ENCODE data around the gene MOBP. TPM values are rescaled to one million over a fixed set of nuclear protein-coding genes. Genes with fewer than 3 reads are reported as not detected.
"Not testable (repeated sequence)": the region's sequence is repeated elsewhere in the genome, so short reads cannot be mapped to it uniquely, and the experiment has no call there.

Gene MOBP
- total and polyA plus RNA-seq, 4 donors = 0.03 to 0.23 TPM; not detected in 2

GRCh38 chr3:39457361-39457760, 10.1 kb upstream of the MOBP start:
- intact Hi-C loops (cut with DNase I) = no loop called here
- no peaks in the 10 kb centered on the region for H3K4me1 ChIP-seq (ENCODE audit: control insufficient read depth in 1 of 2, insufficient read depth in 2 of 2, low read length in 2 of 2)
- WGBS, 2 donors = 79 to 88% methylated on average over 9 of the region's 9 CpGs

GRCh38 chr3:39458579-39458978, 8.9 kb upstream of the MOBP start:
- intact Hi-C loops (cut with DNase I); H3K27ac ChIP-seq (ENCODE audit: low read depth in 1 of 2, low read length in 2 of 2); H3K36me3 ChIP-seq (ENCODE audit: control insufficient read depth in 1 of 2, insufficient read depth in 2 of 2, low read length in 1 of 2); DNase-seq; ATAC-seq (ENCODE audit: low FRiP score); H3K4me3 ChIP-seq (ENCODE audit: low read length in 2 of 2); H3K27me3 ChIP-seq (ENCODE audit: control insufficient read depth in 1 of 2, insufficient read depth in 2 of 2, low read length in 1 of 2); H3K9me3 ChIP-seq (ENCODE audit: control insufficient read depth, low read length); H3K4me1 ChIP-seq (ENCODE audit: control insufficient read depth in 1 of 2, insufficient read depth in 2 of 2, low read length in 2 of 2): not testable (repeated sequence)
- 87 to 93% methylated on average over 5 of the region's 5 CpGs for WGBS, 2 donors

More at GRCh38 chr3:39457361-39457760, 10.1 kb upstream of the MOBP start:
- DNase-seq (no peak), ATAC-seq (ENCODE audit: low FRiP score) (no peak)
- Histone ChIP-seq H3K27ac (ENCODE audit: low read depth in 1 of 2, low read length in 2 of 2) (no peak overlapping the region), H3K4me3 (ENCODE audit: low read length in 2 of 2) (no peak overlapping the region), H3K36me3 (ENCODE audit: control insufficient read depth in 1 of 2, insufficient read depth in 2 of 2, low read length in 1 of 2) (no peaks in the 10 kb centered on the region), H3K27me3 (ENCODE audit: control insufficient read depth in 1 of 2, insufficient read depth in 2 of 2, low read length in 1 of 2) (no peaks in the 10 kb centered on the region), H3K9me3 (ENCODE audit: control insufficient read depth, low read length) (no peaks in the 10 kb centered on the region)

- Histone ChIP-seq H3K27ac (ENCODE audit: low read depth in 1 of 2, low read length in 2 of 2) (no peak overlapping the region), H3K4me1 (ENCODE audit: control insufficient read depth in 1 of 2, insufficient read depth in 2 of 2, low read length in 2 of 2) (no peaks in the 10 kb centered on the region), H3K36me3 (ENCODE audit: control insufficient read depth in 1 of 2, insufficient read depth in 2 of 2, low read length in 1 of 2) (no peaks in the 10 kb centered on the region), H3K9me3 (ENCODE audit: control insufficient read depth, low read length) (no peaks in the 10 kb centered on the region), H3K4me3 (ENCODE audit: low read length in 2 of 2) (no peak overlapping the region), H3K27me3 (ENCODE audit: control insufficient read depth in 1 of 2, insufficient read depth in 2 of 2, low read length in 1 of 2) (no peaks in the 10 kb centered on the region)
- no peak for DNase-seq
- no peak for ATAC-seq (ENCODE audit: low FRiP score)
- WGBS, 2 donors = 29 to 37% methylated on average over 2 of the region's 2 CpGs
- intact Hi-C loops (cut with DNase I) = no loop called here
Measured at GRCh38 chr3:39460677-39461076, 6.8 kb upstream of the MOBP start.

GRCh38 chr3:39463269-39463668, 4.2 kb upstream of the MOBP start:
- Histone ChIP-seq H3K4me1 (ENCODE audit: control insufficient read depth in 1 of 2, insufficient read depth in 2 of 2, low read length in 2 of 2) (no peaks in the 10 kb centered on the region), H3K4me3 (ENCODE audit: low read length in 2 of 2) (no peak overlapping the region), H3K27ac (ENCODE audit: low read depth in 1 of 2, low read length in 2 of 2) (no peak overlapping the region), H3K9me3 (ENCODE audit: control insufficient read depth, low read length) (no peaks in the 10 kb centered on the region), H3K36me3 (ENCODE audit: control insufficient read depth in 1 of 2, insufficient read depth in 2 of 2, low read length in 1 of 2) (no peaks in the 10 kb centered on the region), H3K27me3 (ENCODE audit: control insufficient read depth in 1 of 2, insufficient read depth in 2 of 2, low read length in 1 of 2) (no peaks in the 10 kb centered on the region)
- DNase-seq (no peak), ATAC-seq (ENCODE audit: low FRiP score) (no peak)
- WGBS, 2 donors = 0% methylated on average over 1 of the region's 1 CpG
- intact Hi-C loops (cut with DNase I) = no loop called here

- ATAC-seq (ENCODE audit: low FRiP score) = no peak
- no peak overlapping the region for H3K4me3 ChIP-seq (ENCODE audit: low read length in 2 of 2)
- no peaks in the 10 kb centered on the region for H3K4me1 ChIP-seq (ENCODE audit: control insufficient read depth in 1 of 2, insufficient read depth in 2 of 2, low read length in 2 of 2)
- intact Hi-C loops (cut with DNase I) = no loop called here
- DNase-seq = no peak
- no peaks in the 10 kb centered on the region for H3K9me3 ChIP-seq (ENCODE audit: control insufficient read depth, low read length)
- H3K27ac ChIP-seq (ENCODE audit: low read depth in 1 of 2, low read length in 2 of 2) = no peak overlapping the region
- H3K27me3 ChIP-seq (ENCODE audit: control insufficient read depth in 1 of 2, insufficient read depth in 2 of 2, low read length in 1 of 2) = no peaks in the 10 kb centered on the region
- WGBS, 2 donors = 79 to 80% methylated on average over 3 of the region's 3 CpGs
- H3K36me3 ChIP-seq (ENCODE audit: control insufficient read depth in 1 of 2, insufficient read depth in 2 of 2, low read length in 1 of 2) = no peaks in the 10 kb centered on the region
Measured at GRCh38 chr3:39466988-39467387, 492 bp upstream of the MOBP start.

GRCh38 chr3:39468108-39468436, 592 bp downstream of the MOBP start:
- Histone ChIP-seq H3K9me3 (ENCODE audit: control insufficient read depth, low read length) (no peaks in the 10 kb centered on the region), H3K36me3 (ENCODE audit: control insufficient read depth in 1 of 2, insufficient read depth in 2 of 2, low read length in 1 of 2) (no peaks in the 10 kb centered on the region), H3K4me3 (ENCODE audit: low read length in 2 of 2) (no peak overlapping the region), H3K4me1 (ENCODE audit: control insufficient read depth in 1 of 2, insufficient read depth in 2 of 2, low read length in 2 of 2) (no peaks in the 10 kb centered on the region), H3K27ac (ENCODE audit: low read depth in 1 of 2, low read length in 2 of 2) (no peak overlapping the region), H3K27me3 (ENCODE audit: control insufficient read depth in 1 of 2, insufficient read depth in 2 of 2, low read length in 1 of 2) (no peaks in the 10 kb centered on the region)
- ATAC-seq (ENCODE audit: low FRiP score) (no peak), DNase-seq (no peak)
- intact Hi-C loops (cut with DNase I) = no loop called here
- 70 to 73% methylated on average over 4 of the region's 4 CpGs for WGBS, 2 donors

- no peak overlapping the region for H3K27ac ChIP-seq (ENCODE audit: low read depth in 1 of 2, low read length in 2 of 2)
- no peak overlapping the region for H3K4me3 ChIP-seq (ENCODE audit: low read length in 2 of 2)
- no peaks in the 10 kb centered on the region for H3K36me3 ChIP-seq (ENCODE audit: control insufficient read depth in 1 of 2, insufficient read depth in 2 of 2, low read length in 1 of 2)
- ATAC-seq (ENCODE audit: low FRiP score) (no peak), DNase-seq (no peak)
- H3K4me1 ChIP-seq (ENCODE audit: control insufficient read depth in 1 of 2, insufficient read depth in 2 of 2, low read length in 2 of 2) = no peaks in the 10 kb centered on the region
- intact Hi-C loops (cut with DNase I) = no loop called here
- no peaks in the 10 kb centered on the region for H3K9me3 ChIP-seq (ENCODE audit: control insufficient read depth, low read length)
- WGBS, 2 donors = 89 to 91% methylated on average over 1 of the region's 1 CpG
- H3K27me3 ChIP-seq (ENCODE audit: control insufficient read depth in 1 of 2, insufficient read depth in 2 of 2, low read length in 1 of 2) = no peaks in the 10 kb centered on the region
Measured at GRCh38 chr3:39469258-39469657, 1.8 kb downstream of the MOBP start.

- no peaks in the 10 kb centered on the region for H3K27me3 ChIP-seq (ENCODE audit: control insufficient read depth in 1 of 2, insufficient read depth in 2 of 2, low read length in 1 of 2)
- no peaks in the 10 kb centered on the region for H3K36me3 ChIP-seq (ENCODE audit: control insufficient read depth in 1 of 2, insufficient read depth in 2 of 2, low read length in 1 of 2)
- DNase-seq (no peak), ATAC-seq (ENCODE audit: low FRiP score) (no peak)
- no peaks in the 10 kb centered on the region for H3K4me1 ChIP-seq (ENCODE audit: control insufficient read depth in 1 of 2, insufficient read depth in 2 of 2, low read length in 2 of 2)
- intact Hi-C loops (cut with DNase I) = no loop called here
- no peak overlapping the region for H3K4me3 ChIP-seq (ENCODE audit: low read length in 2 of 2)
- WGBS, 2 donors = 66 to 68% methylated on average over 6 of the region's 6 CpGs
- H3K9me3 ChIP-seq (ENCODE audit: control insufficient read depth, low read length) = no peaks in the 10 kb centered on the region
- no peak overlapping the region for H3K27ac ChIP-seq (ENCODE audit: low read depth in 1 of 2, low read length in 2 of 2)
Measured at GRCh38 chr3:39469945-39470344, 2.5 kb downstream of the MOBP start.

- DNase-seq = no peak
- no peaks in the 10 kb centered on the region for H3K27me3 ChIP-seq (ENCODE audit: control insufficient read depth in 1 of 2, insufficient read depth in 2 of 2, low read length in 1 of 2)
- intact Hi-C loops (cut with DNase I) = no loop called here
- H3K27ac ChIP-seq (ENCODE audit: low read depth in 1 of 2, low read length in 2 of 2) = no peak overlapping the region
- no peaks in the 10 kb centered on the region for H3K36me3 ChIP-seq (ENCODE audit: control insufficient read depth in 1 of 2, insufficient read depth in 2 of 2, low read length in 1 of 2)
- H3K4me1 ChIP-seq (ENCODE audit: control insufficient read depth in 1 of 2, insufficient read depth in 2 of 2, low read length in 2 of 2) = no peaks in the 10 kb centered on the region
- no peaks in the 10 kb centered on the region for H3K9me3 ChIP-seq (ENCODE audit: control insufficient read depth, low read length)
- 84 to 95% methylated on average over 5 of the region's 5 CpGs for WGBS, 2 donors
- ATAC-seq (ENCODE audit: low FRiP score) = no peak
- H3K4me3 ChIP-seq (ENCODE audit: low read length in 2 of 2) = no peak overlapping the region
Measured at GRCh38 chr3:39471652-39472051, 4.2 kb downstream of the MOBP start.

Measured in aorta (tissue), 5 donors.